Measurements from ENCODE around the gene MSANTD4. TPM values are rescaled to one million over a fixed set of nuclear protein-coding genes. Genes with fewer than 3 reads are reported as not detected.
"Not testable (repeated sequence)": the region's sequence is repeated elsewhere in the genome, so short reads cannot be mapped to it uniquely, and the experiment has no call there.

MSANTD4 gene
- total RNA-seq, 1 donor from 2014 or later, result 13.3 TPM

- no peak for DNase-seq (ENCODE audit: low spot score)
These were observed 7.4 kb downstream of the MSANTD4 start for GRCh38 chr11:106014620-106015019.

- no peak for DNase-seq (ENCODE audit: low spot score)
These were observed 8.0 kb downstream of the MSANTD4 start for GRCh38 chr11:106014035-106014434.

- DNase-seq (ENCODE audit: low spot score), result no peak
These were observed 9.3 kb downstream of the MSANTD4 start for GRCh38 chr11:106012744-106013143.

- no peak for DNase-seq (ENCODE audit: low spot score)
These were observed 10.6 kb downstream of the MSANTD4 start for GRCh38 chr11:106011481-106011880.

- not testable (repeated sequence) for DNase-seq (ENCODE audit: low spot score)
These were observed 18.9 kb downstream of the MSANTD4 start for GRCh38 chr11:106003094-106003493.

- no peak for DNase-seq (ENCODE audit: low spot score)
These were observed 20.6 kb downstream of the MSANTD4 start for GRCh38 chr11:106001304-106002012.

GRCh38 chr11:105991888-105992287 is 30.2 kb downstream of the MSANTD4 start:
- no peak for DNase-seq (ENCODE audit: low spot score)

GRCh38 chr11:105989124-105989523 is 32.9 kb downstream of the MSANTD4 start:
- no peak for DNase-seq (ENCODE audit: low spot score)

GRCh38 chr11:105988197-105988596 is 33.8 kb downstream of the MSANTD4 start:
- DNase-seq (ENCODE audit: low spot score), result no peak

- DNase-seq (ENCODE audit: low spot score), result no peak
These were observed 35.5 kb downstream of the MSANTD4 start for GRCh38 chr11:105986554-105986953.

GRCh38 chr11:105979997-105980703 is 41.9 kb downstream of the MSANTD4 start:
- no peak for DNase-seq (ENCODE audit: low spot score)

GRCh38 chr11:105975128-105975527 is 46.9 kb downstream of the MSANTD4 start:
- no peak for DNase-seq (ENCODE audit: low spot score)

GRCh38 chr11:105969756-105970155 is 52.3 kb downstream of the MSANTD4 start:
- no peak for DNase-seq (ENCODE audit: low spot score)

- DNase-seq (ENCODE audit: low spot score), result no peak
These were observed 53.9 kb downstream of the MSANTD4 start for GRCh38 chr11:105968021-105968697.

- no peak for DNase-seq (ENCODE audit: low spot score)
These were observed 61.5 kb downstream of the MSANTD4 start for GRCh38 chr11:105960252-105961245.

Other genes with a start within 250 kb of the MSANTD4 start
- 3.1 TPM for gene KBTBD3, start 55.1 kb upstream of the MSANTD4 start, total RNA-seq
- 21.9 TPM for gene AASDHPPT, start 55.4 kb upstream of the MSANTD4 start, total RNA-seq